Endothelial cell of umbilical vein (primary cell): ENCODE data around the gene ERN2. TPM values are rescaled to one million over a fixed set of nuclear protein-coding genes. Genes with fewer than 3 reads are reported as not detected.

Source experiments
- BruUV-seq: library from RNA; stranded (reverse); fragments of 400-500 nt; replicated peaks from 2 replicates; lab custom pipeline; 2021; lab: Mats Ljungman, UMichigan
- CTCF ChIA-PET: fragments of 300-600, 350-600 bp; sonication (Branson Sonifier 250); formaldehyde crosslinking; loops from one replicate; lab custom pipeline; 2021; ENCODE audit warnings: antibody characterized with exemption, inconsistent platforms; lab: Charles Lee
- POLR2A ChIA-PET: fragments of 300-600, 350-600 bp; sonication (Branson Sonifier 250); formaldehyde crosslinking; loops from one replicate; lab custom pipeline; 2021; ENCODE audit warnings: antibody characterized with exemption, inconsistent platforms; lab: Charles Lee
- DNase-seq: peaks from one replicate; pipeline ENCODE4 v3.0.0-alpha.2; 2011; ENCODE audit warnings: low read depth, low spot score
- FAIRE-seq: peaks from 2 replicates; lab custom pipeline; 2011; peaks lifted over from hg19 to GRCh38; lab: Jason Lieb, UNC
- H2AFZ ChIP-seq: 2 replicates; pipeline ENCODE4 v1.6.0; 2012; ENCODE audit warnings: low read depth, low read length, control low read depth, inconsistent platforms
- H3K27ac ChIP-seq: 2 replicates; pipeline ENCODE4 v1.5.1; 2011; ENCODE audit warnings: low read depth, mild to moderate bottlenecking, control low read depth, low read length, moderate library complexity; ENCODE audit not compliant: insufficient read depth
- H3K27me3 ChIP-seq, 2 experiments: 2 replicates each; pipeline versions ENCODE4 v1.6.0 to v1.6.1; 2011; ENCODE audit warnings: low read length in 2 of 2, mixed read lengths in 1 of 2; ENCODE audit not compliant: control insufficient read depth in 2 of 2, insufficient read depth in 2 of 2
- H3K36me3 ChIP-seq, 2 experiments: 2 replicates in 1 of 2; 3 replicates in 1 of 2; pipeline ENCODE4 v1.5.1; 2011; ENCODE audit warnings: low read length in 2 of 2, mild to moderate bottlenecking in 1 of 2, moderate library complexity in 1 of 2; ENCODE audit not compliant: control insufficient read depth in 2 of 2, insufficient read depth in 2 of 2; ENCODE audit errors: extremely low read depth in 1 of 2
- H3K4me1 ChIP-seq: 3 replicates; pipeline ENCODE4 v1.5.1; 2011; ENCODE audit warnings: mild to moderate bottlenecking, low read length; ENCODE audit not compliant: control insufficient read depth, insufficient read depth; ENCODE audit errors: extremely low read depth
- H3K4me2 ChIP-seq: 2 replicates; pipeline ENCODE4 v1.6.1; 2011; ENCODE audit warnings: low read length, control low read depth, mixed read lengths; ENCODE audit not compliant: insufficient read depth
- H3K4me3 ChIP-seq, 3 experiments: fragments of 200-600 bp in 1 of 3; sonication (generic), shearing (Covaris generic) in 1 of 3; replicated peaks in 1 of 3; 2 replicates each; pipeline ENCODE4 v1.5.1; 2011 to 2016; ENCODE audit warnings: control low read depth in 3 of 3, low read length in 3 of 3, mild to moderate bottlenecking in 2 of 3, inconsistent platforms in 1 of 3, low read depth in 1 of 3, moderate library complexity in 1 of 3; ENCODE audit not compliant: insufficient read depth in 1 of 3
- H3K79me2 ChIP-seq: 2 replicates; pipeline ENCODE4 v1.6.0; 2012; ENCODE audit warnings: low read length, inconsistent platforms; ENCODE audit not compliant: control insufficient read depth, insufficient read depth
- H3K9ac ChIP-seq: replicated peaks from 2 replicates; pipeline ENCODE3; 2011; ENCODE audit warnings: low read length, control low read depth; ENCODE audit not compliant: insufficient read depth; ENCODE audit errors: extremely low read depth
- H3K9me1 ChIP-seq: replicated peaks from 3 replicates; pipeline ENCODE4 v1.6.0; 2011; ENCODE audit warnings: mild to moderate bottlenecking, low read length; ENCODE audit not compliant: control insufficient read depth, insufficient read depth; ENCODE audit errors: extremely low read depth
- H3K9me3 ChIP-seq: replicated peaks from 2 replicates; pipeline ENCODE4 v1.5.1; 2012; ENCODE audit warnings: low read length, inconsistent platforms; ENCODE audit not compliant: control insufficient read depth, insufficient read depth
- H4K20me1 ChIP-seq: replicated peaks from 2 replicates; pipeline ENCODE3; 2011; ENCODE audit warnings: mild to moderate bottlenecking, low read length; ENCODE audit not compliant: control insufficient read depth, insufficient read depth; ENCODE audit errors: extremely low read depth
- CTCF ChIP-seq, 2 donors: IDR thresholded peaks; 1 replicate in 1 of 2; 2 replicates in 1 of 2; pipeline ENCODE4 v1.5.1; 2011; ENCODE audit warnings: low read length in 2 of 2, mild to moderate bottlenecking in 2 of 2, moderate library complexity in 2 of 2, control low read depth in 1 of 2, inconsistent platforms in 1 of 2, low read depth in 1 of 2; ENCODE audit not compliant: insufficient read depth in 1 of 2; ENCODE audit errors: extremely low read depth in 1 of 2
- EZH2 ChIP-seq: IDR thresholded peaks from 2 replicates; pipeline ENCODE4 v1.6.1; 2012; ENCODE audit warnings: borderline replicate concordance, low read depth, mild to moderate bottlenecking, moderate library complexity, low read length, inconsistent platforms; ENCODE audit not compliant: severe bottlenecking
- FOS ChIP-seq: IDR thresholded peaks from 2 replicates; pipeline ENCODE4 v1.6.1; 2011; ENCODE audit warnings: mild to moderate bottlenecking, low read length, moderate library complexity, borderline replicate concordance; ENCODE audit not compliant: insufficient read depth
- GATA2 ChIP-seq: IDR thresholded peaks from 2 replicates; pipeline ENCODE4 v1.7.0; 2011; ENCODE audit warnings: low read depth, mild to moderate bottlenecking, moderate library complexity, mixed read lengths, low read length; ENCODE audit not compliant: insufficient read length, insufficient read depth
- JUN ChIP-seq: IDR thresholded peaks from 2 replicates; pipeline ENCODE4 v1.6.1; 2011; ENCODE audit warnings: borderline replicate concordance, low read depth; ENCODE audit not compliant: insufficient read length, insufficient read depth
- MAX ChIP-seq: IDR thresholded peaks from 2 replicates; pipeline ENCODE4 v1.6.1; 2011; ENCODE audit not compliant: insufficient read depth, insufficient read length
- MYC ChIP-seq: IDR thresholded peaks from one replicate; pipeline ENCODE4 v1.6.1; 2011; ENCODE audit warnings: mild to moderate bottlenecking, low read depth, low read length
- POLR2A ChIP-seq: IDR thresholded peaks from 2 replicates; pipeline ENCODE4 v1.6.1; 2012; ENCODE audit warnings: low read depth, mild to moderate bottlenecking, control low read depth, low read length
- POLR2AphosphoS5 ChIP-seq: IDR thresholded peaks from 2 replicates; pipeline ENCODE4 v1.6.1; 2012; ENCODE audit warnings: low read depth, mild to moderate bottlenecking, control low read depth, low read length, moderate library complexity; ENCODE audit not compliant: insufficient read depth
- dilution Hi-C: fragments of 300-500 bp; cut with MboI; formaldehyde crosslinking; loops from one replicate; pipeline ENCODE4 v1.15.0; 2019; ENCODE audit warnings: low sequenced_read_pairs; ENCODE audit not compliant: extremely low pct_ligation_motif_present
- intact Hi-C: fragments of 100-400 bp; cut with micrococcal nuclease; formaldehyde crosslinking; loops from one replicate; pipeline ENCODE4 v1.10.0; 2022
- polyA plus RNA-seq, 4 experiments: library from polyadenylated mRNA; depleted of rRNA in 3 of 4; stranded (reverse) in 3 of 4; unstranded in 1 of 4; fragments of >200 nt; gene quantifications; 2 replicates each; pipeline versions ENCODE4 v1.2.1 to v1.2.3, GENCODE V29; 2011 to 2012; ENCODE audit warnings: missing spikeins in 1 of 4
- total RNA-seq: library from RNA; stranded (reverse); gene quantifications from 2 replicates; pipeline ENCODE4 v1.2.3, GENCODE V29; 2021

Gene ERN2
- total and polyA plus RNA-seq, 2 donors (not counting 3 experiments of a cell fraction or from before 2014, with no cell fraction given) = 0.15 TPM; not detected in 1

- H2AFZ ChIP-seq = no peak overlapping the region
- H3K4me1 ChIP-seq = peaks cover 5% of the 10 kb centered on the region
- POLR2A ChIA-PET = no interaction called here
- H3K27me3 ChIP-seq = no peaks in the 10 kb centered on the region
- dilution Hi-C loops (no loop called here), intact Hi-C loops (no loop called here)
- BruUV-seq = no TSS peak
- H3K9me3 ChIP-seq = no peaks in the 10 kb centered on the region
- DNase-seq (no peak), FAIRE-seq (no peak)
- no peak overlapping the region for H3K27ac ChIP-seq
- H3K4me2 ChIP-seq = no peak overlapping the region
- no peak overlapping the region for H3K4me3 ChIP-seq
- H3K9ac ChIP-seq = no peak overlapping the region
- H3K79me2 ChIP-seq = peaks cover 2% of the 10 kb centered on the region
- no peaks in the 10 kb centered on the region for H4K20me1 ChIP-seq
- no peak for TF ChIP-seq POLR2AphosphoS5
- TF ChIP-seq POLR2A = no peak
- TF ChIP-seq JUN = no peak
- no peak for TF ChIP-seq MAX
- no peak for TF ChIP-seq FOS
- no peak for TF ChIP-seq EZH2
- no peak for TF ChIP-seq CTCF (IDR thresholded peaks at IDR 0.05; ENCODE audit: extremely low read depth in 1 of 2, insufficient read depth in 1 of 2, low read depth in 1 of 2, low read length in 2 of 2)
- no peak for TF ChIP-seq MYC
- no peak for TF ChIP-seq GATA2
- no peaks in the 10 kb centered on the region for H3K9me1 ChIP-seq
- peaks cover 35 to 44% of the 10 kb centered on the region in 2 experiments for H3K36me3 ChIP-seq
- CTCF ChIA-PET = interaction anchor here (1.3 to 1.7 kb wide), 2 partner anchors 9 to 14 kb away, joined by 3 to 7 read pairs; partner anchors contain the start of gene PLK1
Observed at GRCh38 chr16:23663918-23664317, 49.1 kb downstream of the ERN2 start.
